Hepatocyte (in vitro differentiated cells): ENCODE results near the gene NKX1-2.

ENCODE experiments used
- CTCF ChIP-seq: fragments of 200-600 bp; sonication (generic); IDR thresholded peaks from 2 replicates; pipeline ENCODE4 v1.5.1; 2016; ENCODE audit warnings: antibody characterized with exemption, mild to moderate bottlenecking; ENCODE audit not compliant: poor library complexity
- EZH2 ChIP-seq: fragments of 200-600 bp; sonication (generic); IDR thresholded peaks from 2 replicates; pipeline ENCODE4 v1.6.1; 2016; ENCODE audit warnings: antibody characterized with exemption, mild to moderate bottlenecking, borderline replicate concordance
- EZH2phosphoT487 ChIP-seq: fragments of 200-600 bp; sonication (generic); IDR thresholded peaks from one replicate; pipeline ENCODE4 v1.6.1; 2018; ENCODE audit warnings: antibody characterized with exemption, mild to moderate bottlenecking, low read depth, moderate library complexity; ENCODE audit not compliant: unreplicated experiment, severe bottlenecking

GRCh38 chr10:124484031-124484430 lies 34.2 kb upstream of the NKX1-2 start:
- TF ChIP-seq CTCF, result no peak
- no peak for TF ChIP-seq EZH2
- TF ChIP-seq EZH2phosphoT487, result no peak
